GM12878 (cell line): ENCODE results near the gene TANC1. TPM values are rescaled to one million over a fixed set of nuclear protein-coding genes. Genes with fewer than 3 reads are reported as not detected.

Experiments
- ATAC-seq: fragments of 200-7000 bp; cut with Tn5 transposase; 3 replicates; pipeline ENCODE4 v1.9.1; 2020; ENCODE audit warnings: mild to moderate bottlenecking, moderate library complexity
- BruUV-seq: library from RNA; stranded (reverse); fragments of 400-500 nt; replicated peaks from 2 replicates; lab custom pipeline; 2021; lab: Mats Ljungman, UMichigan
- CTCF ChIA-PET: fragments of 300-600 bp; sonication (Branson Sonifier 250); formaldehyde crosslinking; extraction: SDS; loops from one replicate; lab custom pipeline; 2021; ENCODE audit warnings: inconsistent platforms; lab: Yijun Ruan, JAX
- POLR2A ChIA-PET: fragments of 350-600 bp; formaldehyde crosslinking; extraction: SDS; loops from one replicate; lab custom pipeline; 2021; ENCODE audit warnings: inconsistent platforms; lab: Charles Lee
- RAD21 ChIA-PET: fragments of 300-600 bp; sonication (Branson Sonifier 250); formaldehyde crosslinking; loops from one replicate; lab custom pipeline; 2023; ENCODE audit warnings: antibody characterized with exemption; ENCODE audit not compliant: unreplicated experiment; lab: Charles Lee
- SMC1A ChIA-PET: fragments of 300-600 bp; sonication (Branson Sonifier 250); formaldehyde crosslinking; loops from one replicate; lab custom pipeline; 2023; ENCODE audit not compliant: unreplicated experiment, uncharacterized antibody; lab: Charles Lee
- DNase-seq: peaks from one replicate; pipeline ENCODE4 v3.0.0-alpha.2; 2011; ENCODE audit warnings: low read depth, low spot score
- FAIRE-seq: peaks from 3 replicates; lab custom pipeline; 2011; peaks lifted over from hg19 to GRCh38; lab: Jason Lieb, UNC
- H2AFZ ChIP-seq: 2 replicates; pipeline ENCODE4 v1.6.0; 2011; ENCODE audit warnings: low read depth, low read length, control low read depth; ENCODE audit not compliant: control insufficient read depth
- H3K27ac ChIP-seq: 2 replicates; pipeline ENCODE4 v1.5.1; 2011; ENCODE audit warnings: control low read depth; ENCODE audit not compliant: control insufficient read depth, insufficient read depth
- H3K27me3 ChIP-seq, 2 experiments: replicated peaks in 1 of 2; 2 replicates each; pipeline versions ENCODE4 v1.6.0 to v1.6.1; 2011; ENCODE audit warnings: low read length in 1 of 2; ENCODE audit not compliant: control insufficient read depth in 2 of 2, insufficient read depth in 2 of 2
- H3K36me3 ChIP-seq, 2 experiments: 2 replicates each; pipeline ENCODE4 v1.5.1; 2011; ENCODE audit warnings: low read length in 1 of 2; ENCODE audit not compliant: control insufficient read depth in 2 of 2, insufficient read depth in 2 of 2
- H3K4me1 ChIP-seq: 2 replicates; pipeline ENCODE4 v1.6.1; 2011; ENCODE audit warnings: mild to moderate bottlenecking, low read length, moderate library complexity, mixed read lengths; ENCODE audit not compliant: control insufficient read depth, insufficient read depth
- H3K4me2 ChIP-seq: 2 replicates; pipeline ENCODE4 v1.6.0; 2011; ENCODE audit warnings: control low read depth; ENCODE audit not compliant: control insufficient read depth, insufficient read depth
- H3K4me3 ChIP-seq: fragments of 200-600 bp; sonication (generic); 2 replicates; pipeline ENCODE4 v1.5.1; 2016
- H3K79me2 ChIP-seq: 2 replicates; pipeline ENCODE4 v1.6.0; 2011; ENCODE audit warnings: low read length; ENCODE audit not compliant: control insufficient read depth, insufficient read depth
- H3K9ac ChIP-seq: 2 replicates; pipeline ENCODE4 v1.8.0; 2011; ENCODE audit warnings: low read length, control low read depth, mixed read lengths; ENCODE audit not compliant: control insufficient read depth, insufficient read depth
- H3K9me3 ChIP-seq: replicated peaks from 3 replicates; pipeline ENCODE4 v1.5.1; 2011; ENCODE audit warnings: mild to moderate bottlenecking, low read length; ENCODE audit not compliant: control insufficient read depth, insufficient read depth
- H4K20me1 ChIP-seq: 2 replicates; pipeline ENCODE4 v1.6.0; 2011; ENCODE audit not compliant: control insufficient read depth, insufficient read depth
- BACH1 ChIP-seq: fragments of 450-650 bp; IDR thresholded peaks from 2 replicates; pipeline ENCODE4 v1.6.1; 2017; ENCODE audit warnings: mild to moderate bottlenecking, borderline replicate concordance
- BCL11A ChIP-seq: IDR thresholded peaks from 2 replicates; pipeline ENCODE4 v1.6.1; 2011; ENCODE audit warnings: low read depth, low read length
- CHD1 ChIP-seq: IDR thresholded peaks from 2 replicates; pipeline ENCODE4 v1.6.1; 2012; ENCODE audit warnings: low read depth, low read length, improper control_type of control experiment
- EZH2 ChIP-seq: IDR thresholded peaks from 2 replicates; pipeline ENCODE4 v1.6.1; 2012; ENCODE audit warnings: low read depth, mild to moderate bottlenecking, control low read depth, inconsistent platforms, low read length, borderline replicate concordance; ENCODE audit not compliant: control insufficient read depth
- NRF1 ChIP-seq: conservative IDR thresholded peaks from 2 replicates; pipeline ENCODE4 v1.6.1; 2011; ENCODE audit warnings: mild to moderate bottlenecking, low read depth, low read length, improper control_type of control experiment
- POU2F2 ChIP-seq: IDR thresholded peaks from 3 replicates; pipeline ENCODE4 v1.6.1; 2011; ENCODE audit warnings: low read depth, mild to moderate bottlenecking, low read length, borderline replicate concordance
- USF2 ChIP-seq: IDR thresholded peaks from 2 replicates; pipeline ENCODE4 v1.6.1; 2011; ENCODE audit warnings: low read depth, low read length, improper control_type of control experiment, borderline replicate concordance
- WRNIP1 ChIP-seq: IDR thresholded peaks from 2 replicates; pipeline ENCODE4 v1.6.1; 2011; ENCODE audit warnings: low read depth, low read length, improper control_type of control experiment, borderline replicate concordance
- YBX1 ChIP-seq: fragments of 450-650 bp; IDR thresholded peaks from 2 replicates; pipeline ENCODE4 v1.6.1; 2016; ENCODE audit warnings: antibody characterized with exemption
- ZBTB33 ChIP-seq: fragments of 450-650 bp; IDR thresholded peaks from 2 replicates; pipeline ENCODE4 v1.6.1; 2017; ENCODE audit warnings: mild to moderate bottlenecking
- ZNF217 ChIP-seq: fragments of 450-650 bp; IDR thresholded peaks from 2 replicates; pipeline ENCODE4 v1.6.1; 2017; ENCODE audit warnings: antibody characterized with exemption, mild to moderate bottlenecking
- ZNF384 ChIP-seq: IDR thresholded peaks from 2 replicates; pipeline ENCODE4 v1.6.1; 2012; ENCODE audit warnings: low read depth, mild to moderate bottlenecking, low read length, improper control_type of control experiment, borderline replicate concordance
- ZSCAN29 ChIP-seq: fragments of 450-650 bp; IDR thresholded peaks from 2 replicates; pipeline ENCODE4 v1.6.1; 2017; ENCODE audit warnings: mild to moderate bottlenecking, moderate library complexity
- WGBS: methylation state at CpG from one replicate; pipeline ENCODE4 v1.1.6; 2016; ENCODE audit warnings: low lambda C conversion rate; ENCODE audit not compliant: insufficient replicate concordance, insufficient coverage; ENCODE audit errors: missing lambda C conversion rate; 5-methylcytosine and 5-hydroxymethylcytosine counted together
- in situ Hi-C: fragments of 300-500 bp; cut with MboI; formaldehyde crosslinking; loops from 9 replicates; pipeline ENCODE4 v1.14.3; 2018; ENCODE audit warnings: mixed read lengths
- intact Hi-C: fragments of 100-400 bp; cut with micrococcal nuclease; formaldehyde crosslinking; loops from one replicate; pipeline ENCODE4 v1.14.2; 2022; ENCODE audit not compliant: unreplicated experiment
- polyA plus RNA-seq, 11 experiments: library from polyadenylated mRNA; depleted of rRNA in 4 of 11; unstranded in 6 of 11; stranded (reverse) in 5 of 11; fragments of >200 nt; fragmentation: Nextera tagmentation in 4 of 11; fragmentation: Illumina TruSeq in 1 of 11; extraction: Ambion mirVana in 4 of 11; extraction: Trizol in 1 of 11; gene quantifications; 1 replicate in 1 of 11; 2 replicates in 10 of 11; pipeline versions ENCODE4 v1.2.1 to v1.2.3, GENCODE V29; 2011 to 2016; ENCODE audit warnings: inconsistent platforms in 2 of 11, missing spikeins in 2 of 11, low read depth in 1 of 11
- total RNA-seq, 4 experiments: library from RNA; depleted of rRNA in 3 of 4; stranded (reverse); fragments of >200 nt in 3 of 4; fragmentation: Illumina TruSeq in 1 of 4; extraction: Trizol in 1 of 4; gene quantifications; 2 replicates each; pipeline versions ENCODE4 v1.2.1 to v1.2.3, GENCODE V29; 2013 to 2021
- TF ChIP-seq, protein P1 (sequence below): fragments of 450-650 bp; IDR thresholded peaks from 2 replicates; pipeline ENCODE4 v1.6.1; 2017; ENCODE audit warnings: antibody characterized with exemption, mild to moderate bottlenecking, moderate library complexity

Gene TANC1
- total and polyA plus RNA-seq, 10 of the 15 experiments (the other 5 are each of a cell fraction or from before 2014, with no cell fraction given), result 0.05 to 5.0 (median 0.34) TPM

DNA sequence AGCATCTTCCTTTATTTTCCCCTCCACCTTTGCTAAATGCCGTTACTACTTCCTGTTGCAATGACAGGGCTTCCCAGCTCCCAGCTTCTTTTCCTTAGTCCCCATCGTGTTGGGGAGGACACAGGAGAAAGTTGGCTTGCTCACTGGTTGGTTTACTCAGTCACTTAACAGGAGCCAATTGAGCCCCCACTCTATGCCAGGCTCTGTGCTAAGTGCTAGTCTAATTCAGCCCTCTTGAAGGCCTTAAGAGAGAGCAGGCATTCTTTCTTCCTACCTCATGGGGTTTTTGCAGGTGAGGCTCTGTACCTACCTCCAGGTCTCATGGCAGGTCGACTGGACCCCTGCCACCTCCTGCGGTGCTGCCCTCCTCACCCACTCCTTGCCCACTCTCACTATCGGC, 20.1 kb downstream of the TANC1 start (continued):
- no peak for TF ChIP-seq ZBTB33
- TF ChIP-seq ZNF217, result no peak
- no peak for TF ChIP-seq USF2
- no peak for TF ChIP-seq YBX1
- TF ChIP-seq CHD1, result no peak
- TF ChIP-seq ZSCAN29, result no peak
- TF ChIP-seq NRF1, result no peak
- TF ChIP-seq POU2F2, result no peak

- Histone ChIP-seq H3K4me2 (no peak overlapping the region), H3K4me1 (no peaks in the 10 kb centered on the region; the same call in 1 of the 2 replicates), H3K27ac (no peak overlapping the region)
- no peak for ATAC-seq
- in situ Hi-C loops, result no loop called here
- TF ChIP-seq ZNF384, result no peak
- TF ChIP-seq WRNIP1, result no peak
- no peak for TF ChIP-seq BCL11A
- TF ChIP-seq BACH1, result no peak
- TF ChIP-seq EZH2, result no peak
- TF ChIP-seq, protein P1, sequence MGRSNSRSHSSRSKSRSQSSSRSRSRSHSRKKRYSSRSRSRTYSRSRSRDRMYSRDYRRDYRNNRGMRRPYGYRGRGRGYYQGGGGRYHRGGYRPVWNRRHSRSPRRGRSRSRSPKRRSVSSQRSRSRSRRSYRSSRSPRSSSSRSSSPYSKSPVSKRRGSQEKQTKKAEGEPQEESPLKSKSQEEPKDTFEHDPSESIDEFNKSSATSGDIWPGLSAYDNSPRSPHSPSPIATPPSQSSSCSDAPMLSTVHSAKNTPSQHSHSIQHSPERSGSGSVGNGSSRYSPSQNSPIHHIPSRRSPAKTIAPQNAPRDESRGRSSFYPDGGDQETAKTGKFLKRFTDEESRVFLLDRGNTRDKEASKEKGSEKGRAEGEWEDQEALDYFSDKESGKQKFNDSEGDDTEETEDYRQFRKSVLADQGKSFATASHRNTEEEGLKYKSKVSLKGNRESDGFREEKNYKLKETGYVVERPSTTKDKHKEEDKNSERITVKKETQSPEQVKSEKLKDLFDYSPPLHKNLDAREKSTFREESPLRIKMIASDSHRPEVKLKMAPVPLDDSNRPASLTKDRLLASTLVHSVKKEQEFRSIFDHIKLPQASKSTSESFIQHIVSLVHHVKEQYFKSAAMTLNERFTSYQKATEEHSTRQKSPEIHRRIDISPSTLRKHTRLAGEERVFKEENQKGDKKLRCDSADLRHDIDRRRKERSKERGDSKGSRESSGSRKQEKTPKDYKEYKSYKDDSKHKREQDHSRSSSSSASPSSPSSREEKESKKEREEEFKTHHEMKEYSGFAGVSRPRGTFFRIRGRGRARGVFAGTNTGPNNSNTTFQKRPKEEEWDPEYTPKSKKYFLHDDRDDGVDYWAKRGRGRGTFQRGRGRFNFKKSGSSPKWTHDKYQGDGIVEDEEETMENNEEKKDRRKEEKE, result no peak
- TF ChIP-seq, all 136 proteins: peak for 0
- intact Hi-C loops, result no loop called here
- ChIA-PET SMC1A (interaction anchor here (0.6 kb wide), 1 partner anchor 58 kb away, joined by 3 read pairs; no protein-coding TSS in a partner anchor), CTCF (interaction anchor here (0.6 to 0.9 kb wide), 2 partner anchors 12 to 188 kb away, joined by 3 read pairs; no protein-coding TSS in a partner anchor), RAD21 (no interaction called here), POLR2A (no interaction called here)
- FAIRE-seq (no peak), DNase-seq (no peak)
- no TSS peak for BruUV-seq
- H3K36me3 ChIP-seq, result no peaks in the 10 kb centered on the region
- no peak overlapping the region for H3K4me3 ChIP-seq
- H4K20me1 ChIP-seq, result no peaks in the 10 kb centered on the region
- no peaks in the 10 kb centered on the region for H3K9me3 ChIP-seq
- 53% methylated on average over 5 of the region's 5 CpGs for WGBS
- H3K79me2 ChIP-seq, result no peaks in the 10 kb centered on the region
- H3K27me3 ChIP-seq, result no peaks in the 10 kb centered on the region
- H2AFZ ChIP-seq, result no peak overlapping the region
- H3K9ac ChIP-seq, result no peak overlapping the region
Observed at GRCh38 chr2:158989165-158989564, 20.7 kb downstream of the TANC1 start.
